ENCODE results near the gene SCAF1.

SCAF1 gene, protein sequence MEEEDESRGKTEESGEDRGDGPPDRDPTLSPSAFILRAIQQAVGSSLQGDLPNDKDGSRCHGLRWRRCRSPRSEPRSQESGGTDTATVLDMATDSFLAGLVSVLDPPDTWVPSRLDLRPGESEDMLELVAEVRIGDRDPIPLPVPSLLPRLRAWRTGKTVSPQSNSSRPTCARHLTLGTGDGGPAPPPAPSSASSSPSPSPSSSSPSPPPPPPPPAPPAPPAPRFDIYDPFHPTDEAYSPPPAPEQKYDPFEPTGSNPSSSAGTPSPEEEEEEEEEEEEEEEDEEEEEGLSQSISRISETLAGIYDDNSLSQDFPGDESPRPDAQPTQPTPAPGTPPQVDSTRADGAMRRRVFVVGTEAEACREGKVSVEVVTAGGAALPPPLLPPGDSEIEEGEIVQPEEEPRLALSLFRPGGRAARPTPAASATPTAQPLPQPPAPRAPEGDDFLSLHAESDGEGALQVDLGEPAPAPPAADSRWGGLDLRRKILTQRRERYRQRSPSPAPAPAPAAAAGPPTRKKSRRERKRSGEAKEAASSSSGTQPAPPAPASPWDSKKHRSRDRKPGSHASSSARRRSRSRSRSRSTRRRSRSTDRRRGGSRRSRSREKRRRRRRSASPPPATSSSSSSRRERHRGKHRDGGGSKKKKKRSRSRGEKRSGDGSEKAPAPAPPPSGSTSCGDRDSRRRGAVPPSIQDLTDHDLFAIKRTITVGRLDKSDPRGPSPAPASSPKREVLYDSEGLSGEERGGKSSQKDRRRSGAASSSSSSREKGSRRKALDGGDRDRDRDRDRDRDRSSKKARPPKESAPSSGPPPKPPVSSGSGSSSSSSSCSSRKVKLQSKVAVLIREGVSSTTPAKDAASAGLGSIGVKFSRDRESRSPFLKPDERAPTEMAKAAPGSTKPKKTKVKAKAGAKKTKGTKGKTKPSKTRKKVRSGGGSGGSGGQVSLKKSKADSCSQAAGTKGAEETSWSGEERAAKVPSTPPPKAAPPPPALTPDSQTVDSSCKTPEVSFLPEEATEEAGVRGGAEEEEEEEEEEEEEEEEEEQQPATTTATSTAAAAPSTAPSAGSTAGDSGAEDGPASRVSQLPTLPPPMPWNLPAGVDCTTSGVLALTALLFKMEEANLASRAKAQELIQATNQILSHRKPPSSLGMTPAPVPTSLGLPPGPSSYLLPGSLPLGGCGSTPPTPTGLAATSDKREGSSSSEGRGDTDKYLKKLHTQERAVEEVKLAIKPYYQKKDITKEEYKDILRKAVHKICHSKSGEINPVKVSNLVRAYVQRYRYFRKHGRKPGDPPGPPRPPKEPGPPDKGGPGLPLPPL

GRCh38 chr19:49641688-49642491 lies at the start of gene SCAF1:
TSS of gene SCAF1 (plus strand) at chr19:49642209. CDS start at chr19:49645027, 2,818 bp downstream.
- peak; percentile 100 for DNase-seq (ENCODE audit: low spot score)

- peak; percentile 64 for DNase-seq (ENCODE audit: low spot score)
Measured at GRCh38 chr19:49592486-49593232, 49.4 kb upstream of the SCAF1 start.

- DNase-seq (ENCODE audit: low spot score), result peak; percentile 95
Measured at GRCh38 chr19:49593233-49594113, 48.5 kb upstream of the SCAF1 start.

DNA sequence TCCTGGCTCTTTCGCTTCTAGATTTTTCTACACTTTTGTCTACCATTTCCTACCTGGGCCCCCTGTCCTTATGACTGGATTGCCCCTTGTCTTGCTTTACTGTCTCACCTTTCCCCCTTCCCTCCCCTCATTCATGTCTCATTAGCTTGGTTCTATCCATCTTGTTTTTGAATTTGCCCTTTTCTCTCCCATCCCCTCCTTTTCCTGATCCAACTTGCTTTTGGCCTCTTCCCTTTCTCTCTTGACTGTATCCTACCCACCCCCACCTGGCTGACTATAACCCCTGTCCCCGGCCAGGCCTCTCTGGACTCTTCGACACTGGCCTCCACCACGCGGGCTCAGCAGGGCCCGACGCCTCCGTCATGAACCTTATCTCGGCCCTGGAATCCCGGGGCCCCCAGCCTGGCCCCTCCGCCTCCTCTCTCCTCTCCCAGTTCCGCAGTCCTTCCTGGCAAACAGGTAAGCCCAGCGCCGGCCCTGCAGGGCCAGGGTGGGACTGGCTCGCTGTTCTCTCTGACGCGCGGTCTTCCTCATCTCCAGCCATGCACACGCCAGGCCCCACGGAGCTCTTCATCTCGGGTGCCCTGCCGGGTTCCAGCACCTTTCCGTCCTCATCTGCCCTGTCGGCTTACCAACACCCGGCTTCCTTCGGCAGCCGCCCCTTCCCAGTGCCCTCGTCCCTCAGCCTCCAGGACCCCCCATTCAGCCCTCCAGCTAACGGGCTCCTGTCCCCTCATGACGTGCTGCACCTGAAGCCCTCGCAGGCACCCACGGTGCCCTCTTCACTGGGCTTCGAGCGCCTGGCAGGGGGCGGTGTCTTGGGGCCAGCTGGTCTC lies 47.6 kb upstream of the SCAF1 start:
- no peak for DNase-seq (ENCODE audit: low spot score)

- DNase-seq (ENCODE audit: low spot score), result no peak
Measured at GRCh38 chr19:49594993-49595818, 46.8 kb upstream of the SCAF1 start.

GRCh38 chr19:49595819-49596404 lies 46.1 kb upstream of the SCAF1 start:
- DNase-seq (ENCODE audit: low spot score), result no peak

- no peak for DNase-seq (ENCODE audit: low spot score)
Measured at GRCh38 chr19:49596407-49596806, 45.6 kb upstream of the SCAF1 start.

DNA sequence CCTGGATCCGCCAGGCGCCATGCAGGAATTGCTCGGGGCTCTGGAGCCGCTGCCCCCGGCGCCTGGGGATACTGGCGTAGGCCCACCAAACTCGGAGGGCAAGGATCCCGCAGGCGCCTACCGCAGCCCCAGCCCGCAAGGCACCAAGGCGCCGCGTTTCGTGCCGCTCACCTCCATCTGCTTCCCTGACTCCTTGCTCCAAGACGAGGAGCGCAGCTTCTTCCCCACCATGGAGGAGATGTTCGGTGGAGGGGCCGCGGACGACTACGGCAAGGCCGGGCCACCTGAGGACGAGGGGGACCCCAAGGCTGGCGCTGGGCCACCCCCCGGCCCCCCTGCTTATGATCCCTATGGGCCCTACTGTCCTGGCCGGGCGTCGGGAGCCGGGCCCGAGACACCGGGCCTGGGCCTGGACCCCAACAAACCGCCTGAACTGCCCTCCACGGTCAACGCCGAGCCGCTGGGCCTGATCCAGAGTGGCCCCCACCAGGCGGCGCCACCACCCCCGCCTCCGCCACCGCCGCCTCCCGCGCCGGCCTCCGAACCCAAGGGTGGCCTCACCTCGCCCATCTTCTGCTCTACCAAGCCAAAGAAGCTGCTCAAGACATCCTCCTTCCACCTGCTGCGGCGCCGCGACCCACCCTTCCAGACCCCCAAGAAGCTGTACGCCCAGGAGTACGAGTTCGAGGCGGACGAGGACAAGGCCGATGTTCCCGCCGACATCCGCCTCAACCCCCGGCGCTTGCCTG lies 44.9 kb upstream of the SCAF1 start:
- no peak for DNase-seq (ENCODE audit: low spot score)

DNA sequence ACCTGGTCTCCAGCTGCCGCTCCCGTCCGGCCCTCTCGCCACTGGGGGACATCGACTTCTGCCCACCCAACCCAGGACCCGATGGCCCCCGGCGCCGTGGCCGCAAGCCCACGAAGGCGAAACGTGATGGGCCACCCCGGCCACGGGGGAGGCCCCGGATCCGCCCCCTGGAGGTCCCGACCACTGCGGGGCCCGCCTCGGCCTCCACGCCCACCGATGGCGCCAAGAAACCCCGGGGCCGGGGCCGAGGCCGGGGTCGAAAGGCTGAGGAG lies 44.4 kb upstream of the SCAF1 start:
- DNase-seq (ENCODE audit: low spot score), result no peak

DNA sequence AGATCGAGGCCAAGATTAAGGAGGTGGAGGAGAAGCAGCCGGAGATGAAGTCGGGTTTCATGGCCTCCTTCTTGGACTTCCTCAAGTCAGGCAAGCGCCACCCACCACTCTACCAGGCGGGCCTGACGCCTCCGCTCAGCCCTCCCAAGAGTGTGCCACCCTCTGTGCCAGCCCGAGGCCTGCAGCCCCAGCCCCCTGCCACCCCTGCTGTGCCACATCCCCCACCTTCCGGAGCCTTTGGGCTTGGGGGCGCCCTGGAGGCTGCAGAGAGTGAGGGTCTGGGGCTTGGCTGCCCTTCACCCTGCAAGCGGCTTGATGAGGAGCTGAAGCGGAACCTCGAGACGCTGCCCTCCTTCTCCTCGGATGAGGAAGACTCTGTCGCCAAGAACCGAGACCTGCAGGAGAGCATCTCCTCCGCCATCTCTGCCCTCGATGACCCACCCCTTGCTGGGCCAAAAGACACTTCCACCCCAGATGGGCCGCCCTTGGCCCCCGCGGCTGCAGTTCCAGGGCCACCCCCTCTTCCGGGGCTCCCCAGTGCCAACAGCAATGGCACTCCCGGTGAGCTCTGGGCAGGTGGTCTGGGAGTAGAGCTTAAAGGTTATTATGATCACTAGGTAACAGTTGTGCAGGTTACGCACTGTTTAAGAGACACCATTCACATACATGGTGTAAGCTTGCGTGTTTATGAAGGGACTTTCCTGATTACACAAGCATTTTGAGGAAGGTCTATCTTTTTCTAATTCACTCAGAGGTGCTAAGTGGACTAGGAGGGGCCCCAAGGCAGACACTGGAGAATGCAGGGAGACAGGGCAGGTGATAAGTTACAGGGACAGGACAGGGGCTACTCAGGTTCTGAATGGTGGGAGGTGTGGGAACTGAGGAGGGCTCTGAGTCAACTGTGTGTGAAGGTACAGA lies 42.4 kb upstream of the SCAF1 start:
- no peak for DNase-seq (ENCODE audit: low spot score)

DNA sequence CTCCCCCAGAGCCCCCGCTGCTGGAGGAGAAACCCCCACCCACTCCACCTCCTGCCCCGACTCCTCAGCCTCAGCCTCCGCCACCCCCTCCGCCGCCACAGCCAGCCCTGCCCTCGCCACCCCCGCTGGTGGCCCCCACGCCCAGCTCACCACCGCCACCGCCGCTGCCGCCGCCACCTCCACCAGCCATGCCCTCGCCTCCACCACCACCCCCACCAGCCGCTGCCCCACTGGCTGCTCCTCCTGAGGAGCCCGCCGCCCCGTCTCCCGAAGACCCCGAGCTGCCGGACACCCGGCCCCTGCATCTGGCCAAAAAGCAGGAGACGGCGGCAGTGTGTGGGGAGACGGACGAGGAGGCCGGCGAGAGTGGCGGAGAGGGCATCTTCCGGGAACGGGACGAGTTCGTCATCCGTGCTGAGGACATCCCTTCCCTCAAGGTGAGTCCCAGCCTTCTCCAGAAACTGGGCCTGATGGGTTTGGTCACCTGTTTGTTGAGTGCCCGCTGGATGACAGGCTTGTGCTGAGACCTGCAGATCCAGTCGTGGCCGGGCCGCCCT lies 40.4 kb upstream of the SCAF1 start:
- DNase-seq (ENCODE audit: low spot score), result no peak

DNA sequence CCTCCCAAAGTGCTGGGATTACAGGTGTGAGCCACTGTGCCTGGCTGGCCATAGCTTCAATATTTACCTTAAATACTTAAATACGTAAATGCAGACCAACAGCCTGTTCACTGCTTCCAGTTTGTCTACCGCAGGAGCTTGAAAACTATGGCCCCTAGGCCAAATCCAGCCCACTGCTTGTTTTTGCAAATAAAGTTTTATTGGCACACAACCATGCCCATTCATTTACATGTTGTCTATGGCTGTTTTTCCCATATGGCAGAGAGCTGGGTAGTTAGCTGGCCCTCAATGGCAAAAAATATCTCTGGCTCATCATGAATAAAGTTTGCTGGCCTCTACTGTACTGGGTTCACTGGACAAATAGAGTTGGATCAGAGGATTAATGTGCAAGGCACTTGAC lies 39.2 kb upstream of the SCAF1 start:
- DNase-seq (ENCODE audit: low spot score), result no peak

DNA sequence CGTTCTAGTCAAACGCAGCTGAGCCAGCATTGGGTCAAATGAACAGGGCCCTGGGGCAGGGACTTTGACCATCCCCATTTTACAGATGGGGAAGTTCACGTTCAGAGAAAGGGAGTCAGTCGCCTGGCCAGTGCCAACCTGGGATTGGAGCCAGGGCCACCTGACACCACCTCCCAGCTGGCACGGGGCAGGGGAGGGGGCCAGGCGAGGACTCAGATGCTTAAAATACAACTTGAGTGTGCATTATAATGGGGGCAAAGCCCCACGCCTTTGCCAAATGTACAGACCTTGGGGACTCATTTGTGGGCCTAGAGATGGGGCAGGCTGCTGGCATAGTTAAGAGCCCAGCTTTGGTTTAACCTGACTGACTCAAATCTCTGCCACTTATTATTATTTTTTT lies 36.4 kb upstream of the SCAF1 start:
- no peak for DNase-seq (ENCODE audit: low spot score)

- no peak for DNase-seq (ENCODE audit: low spot score)
Measured at GRCh38 chr19:49609499-49610092, 32.4 kb upstream of the SCAF1 start.

- peak; percentile 64 for DNase-seq (ENCODE audit: low spot score)
Measured at GRCh38 chr19:49613374-49613773, 28.6 kb upstream of the SCAF1 start.

Measured in SW480 (cell line).